Mesenteric fat pad (tissue), 1 donor: ENCODE data around the gene NETO2. TPM values are rescaled to one million over a fixed set of nuclear protein-coding genes. Genes with fewer than 3 reads are reported as not detected.
"Not testable (repeated sequence)": the region's sequence is repeated elsewhere in the genome, so short reads cannot be mapped to it uniquely, and the experiment has no call there.

ENCODE experiments used
- DNase-seq: peaks from one replicate; pipeline ENCODE4 v3.0.0-alpha.2; 2020; ENCODE audit warnings: low spot score
- long read RNA-seq: library from polyadenylated mRNA; unstranded; transcript quantifications from one replicate; pipeline ENCODE4 v2.0.0, GENCODE V29; 2020
- total RNA-seq: library from RNA; stranded (reverse); fragmentation: NEBNext Ultra II Directional; extraction: Animal tissue kit (Norgen Biotek cat#: 25700); gene quantifications from one replicate; pipeline ENCODE4 v1.2.1, GENCODE V29; 2021
- donor health status: DM: yes; HTN: yes; CAD: no.

Gene NETO2
- total RNA-seq: 5.3 TPM
- long read RNA-seq, full-length matches to known transcripts: 2 of 3 reads
- long read RNA-seq, partial matches to known transcripts: 0 of 3 reads
- long read RNA-seq, other reads (novel, unspliced or antisense): 1 of 3 reads

- DNase-seq: no peak
These were observed at the start of gene NETO2 for GRCh38 chr16:47143677-47144558. Gene NETO2, minus strand, starts transcription at chr16:47143945. Its CDS starts 333 bp downstream, at chr16:47143612.

- DNase-seq: no peak
These were observed 38.6 kb upstream of the NETO2 start for GRCh38 chr16:47182318-47182717.

- DNase-seq: not testable (repeated sequence)
These were observed 37.3 kb upstream of the NETO2 start for GRCh38 chr16:47181066-47181465.

GRCh38 chr16:47180073-47180472 is 36.3 kb upstream of the NETO2 start:
- no peak for DNase-seq

GRCh38 chr16:47175152-47175551 is 31.4 kb upstream of the NETO2 start:
- DNase-seq: no peak

GRCh38 chr16:47162670-47163420 is 19.1 kb upstream of the NETO2 start:
- DNase-seq: no peak

GRCh38 chr16:47161464-47161863 is 17.7 kb upstream of the NETO2 start:
- DNase-seq: no peak

- no peak for DNase-seq
These were observed 16.7 kb upstream of the NETO2 start for GRCh38 chr16:47160422-47160821.

GRCh38 chr16:47158992-47159391 is 15.2 kb upstream of the NETO2 start:
- DNase-seq: no peak

GRCh38 chr16:47156680-47157215 is 13.0 kb upstream of the NETO2 start:
- DNase-seq: no peak

GRCh38 chr16:47152501-47152900 is 8.8 kb upstream of the NETO2 start:
- not testable (repeated sequence) for DNase-seq

GRCh38 chr16:47150067-47150466 is 6.3 kb upstream of the NETO2 start:
- DNase-seq: no peak

- no peak for DNase-seq
These were observed 773 bp upstream of the NETO2 start for GRCh38 chr16:47144559-47144877.

GRCh38 chr16:47142821-47143676 is 696 bp downstream of the NETO2 start:
- DNase-seq: peak; percentile 90

GRCh38 chr16:47142486-47142820 is 1.3 kb downstream of the NETO2 start:
- no peak for DNase-seq

GRCh38 chr16:47141773-47142485 is 1.8 kb downstream of the NETO2 start:
- DNase-seq: no peak

GRCh38 chr16:47140686-47141085 is 3.1 kb downstream of the NETO2 start:
- DNase-seq: no peak

GRCh38 chr16:47139561-47140185 is 4.1 kb downstream of the NETO2 start:
- no peak for DNase-seq

- DNase-seq: not testable (repeated sequence)
These were observed 5.8 kb downstream of the NETO2 start for GRCh38 chr16:47137925-47138324.
